NCI-H748 (cell line): Measurements from ENCODE around the gene RBM19.

Experiments
- DNase-seq: peaks from one replicate; lab custom pipeline; 2025; ENCODE audit not compliant: unreplicated experiment; lab: John Stamatoyannopoulos, UW

The RBM19 gene

GRCh38 chr12:113932381-113933196 lies 33.5 kb downstream of the RBM19 start:
- DNase-seq = no peak

- no peak for DNase-seq
These were observed 34.6 kb downstream of the RBM19 start for GRCh38 chr12:113931517-113931916.

- DNase-seq = no peak
These were observed 35.9 kb downstream of the RBM19 start for GRCh38 chr12:113930249-113930648.

GRCh38 chr12:113929312-113929989 lies 36.7 kb downstream of the RBM19 start:
- no peak for DNase-seq

- DNase-seq = no peak
These were observed 39.3 kb downstream of the RBM19 start for GRCh38 chr12:113926788-113927187.

- no peak for DNase-seq
These were observed 41.8 kb downstream of the RBM19 start for GRCh38 chr12:113924341-113924740.

GRCh38 chr12:113923251-113923650 lies 42.9 kb downstream of the RBM19 start:
- no peak for DNase-seq

- DNase-seq = no peak
These were observed 44.7 kb downstream of the RBM19 start for GRCh38 chr12:113921430-113921829.

GRCh38 chr12:113919791-113920190 lies 46.3 kb downstream of the RBM19 start:
- no peak for DNase-seq

- no peak for DNase-seq
These were observed 47.8 kb downstream of the RBM19 start for GRCh38 chr12:113918306-113918705.

GRCh38 chr12:113917393-113917792 lies 48.7 kb downstream of the RBM19 start:
- no peak for DNase-seq

GRCh38 chr12:113914806-113915205 lies 51.3 kb downstream of the RBM19 start:
- no peak for DNase-seq

- no peak for DNase-seq
These were observed 51.9 kb downstream of the RBM19 start for GRCh38 chr12:113914176-113914575.

- peak; percentile 66 for DNase-seq
These were observed 53.3 kb downstream of the RBM19 start for GRCh38 chr12:113912760-113913329.

- DNase-seq = no peak
These were observed 54.0 kb downstream of the RBM19 start for GRCh38 chr12:113911971-113912759.

GRCh38 chr12:113910751-113911272 lies 55.3 kb downstream of the RBM19 start:
- DNase-seq = no peak

- no peak for DNase-seq
These were observed 56.2 kb downstream of the RBM19 start for GRCh38 chr12:113909776-113910420.

- no peak for DNase-seq
These were observed 57.5 kb downstream of the RBM19 start for GRCh38 chr12:113908584-113909100.

- no peak for DNase-seq
These were observed 58.5 kb downstream of the RBM19 start for GRCh38 chr12:113907446-113908180.
